HepG2 (cell line): ENCODE measurements around the gene YIPF4.

ENCODE experiments used
- CEBPG ChIP-seq: IDR thresholded peaks from 2 replicates; pipeline ENCODE4 v1.6.1; 2016
- ETV6 ChIP-seq: sonication (generic); formaldehyde crosslinking; conservative IDR thresholded peaks from 2 replicates; pipeline ENCODE4 v1.4.0; 2020; ENCODE audit warnings: missing genetic modification reagents
- JUND ChIP-seq: sonication (generic); formaldehyde crosslinking; IDR thresholded peaks from 2 replicates; pipeline ENCODE4 v1.8.0; 2022; ENCODE audit warnings: mild to moderate bottlenecking, missing genetic modification reagents
- MYNN ChIP-seq: sonication (generic); formaldehyde crosslinking; IDR thresholded peaks from 2 replicates; pipeline ENCODE4 v1.4.0; 2020; ENCODE audit warnings: mild to moderate bottlenecking, low read depth, missing genetic modification reagents
- NFE2L2 ChIP-seq: fragments of 150-350 bp; IDR thresholded peaks from 2 replicates; pipeline ENCODE4 v1.6.1; 2014; ENCODE audit warnings: low read length
- POLR2A ChIP-seq, 2 experiments: IDR thresholded peaks; 2 replicates each; pipeline ENCODE4 v1.6.1; 2011; ENCODE audit warnings: low read depth in 2 of 2, low read length in 2 of 2, mild to moderate bottlenecking in 1 of 2, moderate library complexity in 1 of 2; ENCODE audit not compliant: insufficient read depth in 1 of 2
- ZBTB2 ChIP-seq: sonication (generic); formaldehyde crosslinking; IDR thresholded peaks from 2 replicates; pipeline ENCODE4 v1.8.0; 2022; ENCODE audit warnings: low read depth, missing genetic modification reagents
- ZBTB26 ChIP-seq: IDR thresholded peaks from 2 replicates; pipeline ENCODE4 v1.6.1; 2016; ENCODE audit warnings: missing compliant biosample characterization, missing genetic modification reagents, borderline replicate concordance
- ZBTB37 ChIP-seq: sonication (generic); formaldehyde crosslinking; IDR thresholded peaks from 2 replicates; pipeline ENCODE4 v1.4.0; 2020; ENCODE audit warnings: mild to moderate bottlenecking, missing genetic modification reagents
- ZFX ChIP-seq: sonication (generic); formaldehyde crosslinking; IDR thresholded peaks from 2 replicates; pipeline ENCODE4 v1.4.0; 2020; ENCODE audit warnings: mild to moderate bottlenecking, low read depth, missing genetic modification reagents, moderate library complexity
- ZNF292 ChIP-seq: sonication (generic); formaldehyde crosslinking; IDR thresholded peaks from 2 replicates; pipeline ENCODE4 v1.8.1; 2022; ENCODE audit warnings: mild to moderate bottlenecking, low read depth, missing genetic modification reagents, borderline replicate concordance
- ZNF770 ChIP-seq: sonication (generic); formaldehyde crosslinking; IDR thresholded peaks from 2 replicates; pipeline ENCODE4 v1.5.0; 2020; ENCODE audit warnings: mild to moderate bottlenecking, missing genetic modification reagents

GRCh38 chr2:32291746-32292145, 14.0 kb downstream of the YIPF4 start:
- TF ChIP-seq NFE2L2 (no peak), ZBTB2 (CRISPR knock-in tag) (no peak), POLR2A (IDR thresholded peaks at IDR 0.05; ENCODE audit: insufficient read depth in 1 of 2, low read depth in 2 of 2, low read length in 2 of 2) (no peak), ZBTB37 (CRISPR knock-in tag) (no peak), ZFX (CRISPR knock-in tag) (no peak), ZBTB26 (CRISPR knock-in tag) (no peak), JUND (CRISPR knock-in tag) (no peak), CEBPG (CRISPR knock-in tag) (no peak), MYNN (CRISPR knock-in tag) (no peak), ETV6 (CRISPR knock-in tag) (no peak), ZNF292 (CRISPR knock-in tag) (no peak), ZNF770 (CRISPR knock-in tag) (no peak)
